BLaER1 treated with 17β-estradiol and CSF1 and Interleukin-3, amounts not matched to agents 10 nM and 100 nM (cell line): ENCODE measurements around the gene AQP12A.

Source experiments
- H3K27ac ChIP-seq, 11 experiments: shearing (Covaris generic); formaldehyde crosslinking; 2 replicates each; pipeline ENCODE4 v1.8.1; 2022
- H3K27me3 ChIP-seq, 11 experiments: shearing (Covaris generic); formaldehyde crosslinking; 2 replicates each; pipeline ENCODE4 v1.8.1; 2022
- H3K36me3 ChIP-seq, 11 experiments: shearing (Covaris generic); formaldehyde crosslinking; 2 replicates each; pipeline ENCODE4 v1.8.1; 2022
- H3K4me1 ChIP-seq, 10 experiments: shearing (Covaris generic); formaldehyde crosslinking; 2 replicates each; pipeline ENCODE4 v1.8.1; 2022
- H3K4me2 ChIP-seq, 11 experiments: shearing (Covaris generic); formaldehyde crosslinking; 2 replicates each; pipeline ENCODE4 v1.8.1; 2022
- H3K4me3 ChIP-seq, 10 experiments: shearing (Covaris generic); formaldehyde crosslinking; 2 replicates each; pipeline ENCODE4 v1.8.1; 2022
- H3K9ac ChIP-seq, 11 experiments: shearing (Covaris generic); formaldehyde crosslinking; 2 replicates each; pipeline ENCODE4 v1.8.1; 2022
- H3K9me3 ChIP-seq, 11 experiments: shearing (Covaris generic); formaldehyde crosslinking; replicated peaks in 1 of 11; 2 replicates each; pipeline ENCODE4 v1.8.1; 2022
- H4K20me1 ChIP-seq, 11 experiments: shearing (Covaris generic); formaldehyde crosslinking; 2 replicates each; pipeline ENCODE4 v1.8.1; 2022
- Cebpa-rat ChIP-seq, 11 experiments: shearing (Covaris generic); IDR thresholded peaks; 2 replicates each; pipeline ENCODE4 v1.8.1; 2022

The AQP12A gene

DNA sequence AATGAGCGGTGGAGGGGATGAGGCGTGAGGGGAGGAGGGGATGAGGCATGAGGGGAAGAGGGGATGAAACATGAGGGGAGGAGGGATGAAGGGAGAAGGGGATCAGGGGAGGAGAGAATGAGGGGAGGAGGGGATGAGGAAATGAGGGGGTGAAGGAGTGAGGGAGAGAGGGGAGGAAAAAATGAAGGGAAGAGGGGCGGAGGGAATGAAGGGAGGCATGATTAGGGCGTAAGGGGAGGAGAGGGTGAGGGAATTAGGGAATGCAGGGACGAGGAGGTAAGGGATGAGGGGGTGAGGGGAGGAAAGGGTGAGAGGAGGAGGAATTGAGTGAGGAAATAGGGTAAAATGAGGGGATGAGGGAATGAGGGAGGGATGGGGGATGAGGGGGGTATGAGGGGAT, 40.5 kb downstream of the AQP12A start:
- Histone ChIP-seq H3K9ac (no peak overlapping the region), H3K4me1 (peaks cover 26 to 60% (median 54%) of the 10 kb centered on the region in 10 experiments), H3K4me3 (no peak overlapping the region), H3K4me2 (no peak overlapping the region), H3K27me3 (peaks cover 0 to 18% (median 0%) of the 10 kb centered on the region in 11 experiments; a peak in 8 of 22 replicates), H3K36me3 (no peaks in the 10 kb centered on the region), H3K9me3 (no peaks in the 10 kb centered on the region), H4K20me1 (peaks cover 0 to 22% (median 0%) of the 10 kb centered on the region in 11 experiments; a peak in 6 of 22 replicates), H3K27ac (no peak overlapping the region)
- no peak for TF ChIP-seq Cebpa-rat (IDR thresholded peaks at IDR 0.05)

DNA sequence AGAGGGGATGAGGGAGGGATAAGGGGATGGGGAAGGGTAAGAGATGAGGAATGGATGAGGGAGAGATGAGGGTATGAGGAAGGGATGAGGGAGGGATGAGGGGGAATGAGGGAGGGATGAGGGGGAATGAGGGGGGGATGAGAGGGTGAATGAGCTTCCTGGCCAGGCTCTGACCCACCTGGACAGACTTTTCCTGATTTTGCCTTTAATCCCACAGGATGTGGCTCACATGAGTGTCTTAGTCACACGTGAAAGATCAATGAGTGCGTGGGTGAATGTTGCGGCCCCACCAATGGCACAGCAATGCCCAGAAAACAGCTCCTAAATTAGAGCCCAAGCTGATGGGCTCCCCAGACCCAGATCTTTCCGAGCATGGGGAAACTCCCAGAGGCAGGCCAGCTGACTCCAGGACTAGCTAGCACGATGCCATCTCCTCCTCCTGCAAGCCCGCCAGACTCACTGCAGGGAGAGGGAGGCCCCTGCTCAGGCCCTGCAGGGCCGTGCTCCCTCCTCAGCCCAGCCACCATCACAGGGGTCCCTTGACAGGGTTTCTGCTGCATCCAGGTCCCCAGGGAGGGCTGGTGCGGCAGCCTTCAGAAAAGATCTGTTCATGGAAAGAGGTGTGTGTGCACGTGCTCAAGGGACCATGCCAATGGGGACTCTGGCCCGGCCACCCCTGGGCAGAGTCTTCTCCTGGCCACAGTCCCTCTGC, 41.4 kb downstream of the AQP12A start:
- H3K4me1 ChIP-seq: peaks cover 18 to 51% (median 46%) of the 10 kb centered on the region in 10 experiments; a peak in 19 of 20 replicates
- H3K9ac ChIP-seq: peak overlapping the region in 2 of 11 experiments; percentile 4 to 5; a peak in 1 of 22 replicates
- no peak overlapping the region for H3K4me3 ChIP-seq
- peaks cover 0 to 22% (median 0%) of the 10 kb centered on the region in 11 experiments; a peak in 7 of 22 replicates for H4K20me1 ChIP-seq
- H3K27me3 ChIP-seq: peaks cover 0 to 18% (median 0%) of the 10 kb centered on the region in 11 experiments; a peak in 7 of 22 replicates
- no peak for TF ChIP-seq Cebpa-rat (IDR thresholded peaks at IDR 0.05)
- H3K27ac ChIP-seq: no peak overlapping the region
- H3K9me3 ChIP-seq: no peaks in the 10 kb centered on the region
- H3K4me2 ChIP-seq: peak overlapping the region in 9 of 11 experiments; percentile 40 to 80 (median 69); a peak in 18 of 22 replicates
- no peaks in the 10 kb centered on the region for H3K36me3 ChIP-seq

DNA sequence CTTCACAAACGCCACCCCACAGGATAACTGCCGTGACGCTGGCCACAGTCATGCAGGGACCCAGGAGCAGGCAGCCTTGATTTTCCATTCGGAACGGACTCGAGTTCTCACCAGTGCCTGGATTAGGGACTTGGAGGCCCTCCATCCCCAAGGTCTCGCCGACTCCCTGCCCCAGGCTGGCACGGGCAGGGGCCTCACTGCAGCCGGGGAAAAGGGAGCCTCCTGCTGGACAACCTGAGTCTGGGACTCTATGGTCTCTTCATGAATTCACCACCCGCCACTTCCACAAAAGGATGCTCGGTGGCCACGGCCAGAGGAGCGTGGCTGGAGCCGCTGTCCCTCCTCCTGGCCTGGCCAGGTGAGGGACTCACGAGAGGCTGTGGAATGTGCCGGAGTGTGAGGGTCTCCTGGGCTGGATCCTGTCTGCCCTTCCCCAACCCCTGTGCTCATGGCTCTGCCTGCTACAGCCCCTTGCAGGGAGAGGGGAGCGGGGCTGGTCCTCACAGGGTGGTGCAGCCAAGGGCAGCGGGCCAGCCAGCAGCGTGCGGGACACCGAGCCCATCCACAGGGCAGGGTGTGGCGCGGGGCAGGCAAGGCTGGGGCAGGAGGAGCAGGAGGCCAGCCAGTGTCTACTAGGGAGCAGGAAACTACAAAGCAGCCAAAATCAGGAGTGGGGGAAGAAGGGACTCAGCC, 42.3 kb downstream of the AQP12A start:
- H3K4me1 ChIP-seq: peaks cover 17 to 43% (median 38%) of the 10 kb centered on the region in 10 experiments; a peak in 19 of 20 replicates
- H3K27me3 ChIP-seq: peaks cover 0 to 18% (median 0%) of the 10 kb centered on the region in 11 experiments; a peak in 7 of 22 replicates
- no peak for TF ChIP-seq Cebpa-rat (IDR thresholded peaks at IDR 0.05)
- no peak overlapping the region for H3K27ac ChIP-seq
- peak overlapping the region in 8 of 11 experiments; percentile 61 to 80 (median 70); a peak in 13 of 22 replicates for H3K4me2 ChIP-seq
- peaks cover 0 to 22% (median 0%) of the 10 kb centered on the region in 11 experiments; a peak in 7 of 22 replicates for H4K20me1 ChIP-seq
- no peaks in the 10 kb centered on the region for H3K36me3 ChIP-seq
- no peaks in the 10 kb centered on the region for H3K9me3 ChIP-seq
- H3K9ac ChIP-seq: no peak overlapping the region
- H3K4me3 ChIP-seq: no peak overlapping the region

DNA sequence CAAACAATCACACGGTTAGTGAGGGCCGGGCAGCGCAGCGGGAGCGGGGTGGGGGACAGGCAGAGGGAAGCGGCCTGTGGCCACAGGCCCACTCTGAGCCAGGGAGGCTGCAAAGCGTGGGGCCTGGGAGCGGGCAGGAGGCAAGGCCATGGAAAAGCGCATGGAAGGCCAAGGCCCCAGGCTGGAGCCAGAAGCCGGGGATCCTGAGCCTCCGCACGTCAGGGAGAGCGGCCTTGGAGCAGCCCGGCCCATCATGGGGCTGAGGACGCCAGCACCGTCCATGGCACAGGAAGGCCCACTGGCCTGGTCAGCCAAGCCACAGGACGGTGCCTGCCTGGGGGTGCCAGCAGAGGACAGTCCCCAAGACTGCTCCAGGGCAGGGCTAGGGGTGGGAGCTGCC, 43.1 kb downstream of the AQP12A start:
- Histone ChIP-seq H3K4me1 (peaks cover 16 to 36% (median 30%) of the 10 kb centered on the region in 10 experiments; a peak in 19 of 20 replicates), H3K4me3 (no peak overlapping the region)

DNA sequence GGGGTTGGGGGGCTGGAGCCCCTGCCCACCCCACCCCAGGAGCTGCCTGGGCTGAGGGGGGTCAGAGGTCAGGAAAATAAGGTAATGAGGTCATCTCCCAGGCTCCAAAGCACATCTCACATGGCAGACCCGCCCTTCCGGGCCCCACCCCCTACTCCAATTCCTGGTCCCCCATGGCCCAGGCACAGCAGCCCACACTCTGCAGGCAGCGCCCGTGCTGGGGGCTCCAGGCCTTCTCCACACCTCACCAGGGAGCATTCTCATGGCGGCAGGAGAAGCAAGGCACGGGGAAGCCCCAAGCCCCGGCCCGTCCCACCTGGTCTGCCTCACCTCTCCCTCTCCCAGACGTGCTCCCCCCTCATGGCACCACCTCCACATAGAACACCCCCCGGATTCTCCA, 43.8 kb downstream of the AQP12A start:
- no peak for TF ChIP-seq Cebpa-rat (IDR thresholded peaks at IDR 0.05)
- Histone ChIP-seq H3K27ac (no peak overlapping the region), H3K27me3 (peaks cover 0 to 18% (median 0%) of the 10 kb centered on the region in 11 experiments; a peak in 7 of 22 replicates), H3K4me1 (peaks cover 9 to 35% (median 28%) of the 10 kb centered on the region in 10 experiments; a peak in 19 of 20 replicates), H3K36me3 (no peaks in the 10 kb centered on the region), H3K4me2 (no peak overlapping the region), H3K9me3 (no peaks in the 10 kb centered on the region), H3K4me3 (no peak overlapping the region), H4K20me1 (peaks cover 0 to 22% (median 0%) of the 10 kb centered on the region in 11 experiments; a peak in 7 of 22 replicates), H3K9ac (no peak overlapping the region)

More for the DNA sequence above, 43.1 kb downstream of the AQP12A start:
- Histone ChIP-seq H4K20me1 (peaks cover 0 to 22% (median 0%) of the 10 kb centered on the region in 11 experiments; a peak in 7 of 22 replicates), H3K27ac (no peak overlapping the region), H3K4me2 (no peak overlapping the region), H3K9ac (no peak overlapping the region), H3K9me3 (no peaks in the 10 kb centered on the region), H3K36me3 (no peaks in the 10 kb centered on the region), H3K27me3 (peaks cover 0 to 18% (median 0%) of the 10 kb centered on the region in 11 experiments; a peak in 7 of 22 replicates)
- no peak for TF ChIP-seq Cebpa-rat (IDR thresholded peaks at IDR 0.05)

DNA sequence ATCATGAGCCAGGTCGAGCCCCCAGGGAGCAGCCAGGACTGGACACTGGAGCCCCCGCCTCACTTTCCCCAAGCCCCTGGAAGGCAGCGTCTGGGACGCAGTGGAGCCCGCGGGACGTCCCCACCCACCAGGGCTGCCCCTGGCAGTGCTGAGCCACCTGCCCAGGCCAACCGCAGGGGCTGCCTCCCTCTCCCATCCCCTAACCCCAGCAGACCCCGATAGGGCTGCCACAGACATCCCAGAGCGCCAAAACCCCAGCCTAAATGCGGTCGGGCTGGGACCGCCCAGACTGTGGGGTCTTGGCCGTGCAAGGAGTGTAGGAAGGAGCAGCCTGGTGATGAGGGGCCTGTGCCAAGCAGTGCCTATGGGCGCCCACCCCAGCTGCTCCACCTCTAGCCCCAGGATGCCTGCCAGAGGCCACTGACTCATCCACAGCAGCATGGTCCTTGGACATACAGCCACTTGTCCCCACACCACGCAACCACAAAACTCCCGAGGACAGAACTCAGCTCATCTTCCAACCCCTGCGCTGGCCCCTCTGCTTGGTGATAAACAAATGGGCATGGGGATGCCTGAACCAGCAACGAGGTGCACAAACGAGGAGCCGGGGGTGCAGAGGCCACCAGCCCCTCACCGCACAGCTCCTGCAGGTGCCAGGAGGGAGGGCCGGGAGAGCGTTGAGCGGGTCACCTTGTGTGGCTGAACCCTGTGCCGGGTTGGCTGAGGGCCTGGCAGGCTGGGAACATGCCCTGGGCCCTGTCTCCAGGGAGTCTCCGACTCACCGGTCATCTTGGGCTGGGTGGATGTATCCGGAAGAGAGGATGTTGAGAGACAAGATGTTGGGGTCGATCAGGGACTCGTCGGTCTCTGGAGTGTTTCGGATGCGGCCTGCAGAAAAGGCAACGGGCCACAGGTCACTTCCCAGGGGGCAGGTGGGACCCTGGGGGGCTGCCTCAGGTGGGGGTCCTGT, 44.9 kb downstream of the AQP12A start:
- no peak overlapping the region for H3K4me3 ChIP-seq
- H3K4me2 ChIP-seq: no peak overlapping the region

DNA sequence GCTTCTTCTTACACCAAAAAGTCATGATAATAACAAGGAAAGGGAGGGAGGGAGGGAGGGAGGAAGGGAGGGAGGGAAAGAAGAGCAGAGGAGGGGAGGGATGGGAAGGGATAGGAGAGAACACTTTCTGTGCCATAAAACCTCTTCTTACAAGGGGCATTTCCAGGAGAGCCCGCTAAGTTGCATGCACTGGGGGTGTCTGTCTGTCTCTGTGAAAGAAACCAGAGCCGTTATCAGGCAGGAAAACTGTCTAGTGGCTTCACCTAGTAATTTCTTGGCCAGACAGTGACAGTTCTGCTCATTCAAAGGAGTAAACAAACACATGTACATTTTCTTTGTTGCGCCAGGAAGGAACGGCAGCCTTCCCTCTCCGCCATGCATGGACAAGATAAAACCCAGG, 45.8 kb downstream of the AQP12A start:
- Histone ChIP-seq H3K27me3 (peaks cover 0 to 8% (median 0%) of the 10 kb centered on the region in 11 experiments; a peak in 6 of 22 replicates), H3K27ac (no peak overlapping the region), H3K9me3 (no peaks in the 10 kb centered on the region), H4K20me1 (peaks cover 0 to 30% (median 0%) of the 10 kb centered on the region in 11 experiments; a peak in 2 of 22 replicates), H3K36me3 (no peaks in the 10 kb centered on the region), H3K9ac (no peak overlapping the region), H3K4me3 (no peak overlapping the region), H3K4me2 (no peak overlapping the region), H3K4me1 (peaks cover 0 to 23% (median 19%) of the 10 kb centered on the region in 10 experiments; a peak in 16 of 20 replicates)
- TF ChIP-seq Cebpa-rat (IDR thresholded peaks at IDR 0.05): no peak

More for the DNA sequence above, 44.9 kb downstream of the AQP12A start:
- Histone ChIP-seq H3K9ac (no peak overlapping the region), H3K27ac (no peak overlapping the region), H3K36me3 (no peaks in the 10 kb centered on the region), H4K20me1 (peaks cover 0 to 30% (median 0%) of the 10 kb centered on the region in 11 experiments; a peak in 2 of 22 replicates), H3K9me3 (no peaks in the 10 kb centered on the region), H3K27me3 (peaks cover 0 to 8% (median 0%) of the 10 kb centered on the region in 11 experiments; a peak in 6 of 22 replicates), H3K4me1 (peaks cover 0 to 24% (median 20%) of the 10 kb centered on the region in 10 experiments; a peak in 16 of 20 replicates)
- TF ChIP-seq Cebpa-rat (IDR thresholded peaks at IDR 0.05): no peak

DNA sequence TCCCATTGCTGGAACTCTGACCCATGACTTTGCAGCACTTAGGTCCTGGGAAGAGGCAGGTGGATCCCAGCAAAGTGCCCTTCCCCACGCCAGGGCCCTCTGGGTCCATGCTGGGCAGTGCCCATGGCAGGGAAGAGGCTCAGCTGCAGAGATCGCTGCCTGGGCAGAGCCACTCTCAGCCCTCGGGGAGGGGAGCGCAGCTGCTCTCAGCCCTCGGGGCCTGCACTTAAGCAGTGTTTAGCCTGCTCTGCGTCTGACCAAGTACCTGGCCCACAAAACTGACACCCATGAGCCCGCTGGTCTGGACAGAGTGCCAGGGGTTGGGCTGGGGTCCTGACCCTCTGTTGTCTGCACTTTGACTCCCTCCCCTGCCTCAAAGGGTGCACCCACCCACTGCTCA, 46.3 kb downstream of the AQP12A start:
- no peak overlapping the region for H3K9ac ChIP-seq
- no peaks in the 10 kb centered on the region for H3K36me3 ChIP-seq

More for the DNA sequence above, 46.3 kb downstream of the AQP12A start:
- Histone ChIP-seq H3K4me3 (no peak overlapping the region), H3K4me1 (peaks cover 0 to 22% (median 18%) of the 10 kb centered on the region in 10 experiments; a peak in 16 of 20 replicates), H3K27me3 (peaks cover 0 to 7% (median 0%) of the 10 kb centered on the region in 11 experiments; a peak in 6 of 22 replicates), H3K9me3 (no peaks in the 10 kb centered on the region), H3K27ac (no peak overlapping the region), H4K20me1 (peaks cover 0 to 29% (median 0%) of the 10 kb centered on the region in 11 experiments; a peak in 2 of 22 replicates), H3K4me2 (no peak overlapping the region)
- TF ChIP-seq Cebpa-rat (IDR thresholded peaks at IDR 0.05): no peak
